GM18511 (cell line): ENCODE results near the gene ZNF598.
"Not testable (repeated sequence)": the region's sequence is repeated elsewhere in the genome, so short reads cannot be mapped to it uniquely, and the experiment has no call there.

ENCODE experiments used
- ATAC-seq: cut with Tn5 transposase; IDR thresholded peaks from one replicate; pipeline ENCODE4 v1.9.1; 2021; ENCODE audit warnings: mild to moderate bottlenecking, moderate library complexity; ENCODE audit not compliant: unreplicated experiment

The ZNF598 gene

GRCh38 chr16:1977875-1978268 is 31.7 kb downstream of the ZNF598 start:
- ATAC-seq, result no peak

DNA sequence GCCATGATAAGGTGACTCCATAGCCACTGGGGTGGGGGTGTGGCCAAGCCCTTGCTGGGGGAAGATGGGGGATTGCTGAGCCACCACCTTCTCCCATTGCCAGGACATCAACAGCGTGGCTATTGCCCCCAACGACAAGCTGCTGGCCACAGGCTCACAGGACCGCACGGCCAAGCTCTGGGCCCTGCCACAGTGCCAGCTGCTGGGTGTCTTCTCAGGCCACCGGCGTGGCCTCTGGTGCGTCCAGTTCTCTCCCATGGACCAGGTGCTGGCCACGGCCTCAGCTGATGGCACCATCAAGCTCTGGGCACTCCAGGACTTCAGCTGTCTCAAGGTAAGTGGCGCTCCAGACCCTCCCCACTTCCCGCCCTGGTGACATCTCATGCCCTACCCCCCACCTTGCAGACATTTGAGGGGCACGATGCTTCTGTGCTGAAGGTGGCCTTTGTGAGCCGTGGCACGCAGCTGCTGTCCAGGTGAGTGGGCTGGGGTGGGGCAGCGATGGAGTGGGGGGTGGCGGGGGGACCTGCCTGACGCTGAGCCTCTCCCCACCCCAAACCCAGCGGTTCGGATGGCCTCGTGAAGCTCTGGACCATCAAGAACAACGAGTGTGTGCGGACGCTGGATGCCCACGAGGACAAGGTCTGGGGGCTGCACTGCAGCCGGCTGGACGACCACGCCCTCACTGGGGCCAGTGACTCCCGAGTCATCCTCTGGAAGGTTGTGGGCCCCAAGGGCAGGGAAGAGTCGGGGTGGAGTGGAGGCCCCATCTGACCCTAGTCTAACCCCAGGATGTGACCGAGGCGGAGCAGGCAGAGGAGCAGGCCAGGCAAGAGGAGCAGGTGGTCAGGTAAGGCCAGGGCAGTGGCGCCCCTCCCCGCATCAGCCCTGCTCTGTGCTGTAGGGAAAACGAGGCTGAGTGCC is 32.4 kb downstream of the ZNF598 start:
- no peak for ATAC-seq

DNA sequence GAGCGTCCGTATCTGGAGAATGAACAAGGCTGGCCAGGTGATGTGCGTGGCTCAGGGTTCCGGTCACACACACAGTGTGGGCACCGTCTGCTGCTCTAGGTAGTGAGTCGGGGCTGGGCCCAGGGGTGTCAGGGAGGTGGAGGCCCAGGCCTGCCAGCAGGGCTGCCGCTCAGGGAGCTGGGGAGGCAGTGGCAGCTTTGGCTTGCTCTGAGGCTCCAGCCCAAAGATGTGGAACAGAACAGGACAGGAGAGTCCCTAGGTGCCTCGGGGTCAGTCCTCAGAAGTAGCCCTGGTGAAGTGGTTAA is 33.5 kb downstream of the ZNF598 start:
- ATAC-seq, result no peak

DNA sequence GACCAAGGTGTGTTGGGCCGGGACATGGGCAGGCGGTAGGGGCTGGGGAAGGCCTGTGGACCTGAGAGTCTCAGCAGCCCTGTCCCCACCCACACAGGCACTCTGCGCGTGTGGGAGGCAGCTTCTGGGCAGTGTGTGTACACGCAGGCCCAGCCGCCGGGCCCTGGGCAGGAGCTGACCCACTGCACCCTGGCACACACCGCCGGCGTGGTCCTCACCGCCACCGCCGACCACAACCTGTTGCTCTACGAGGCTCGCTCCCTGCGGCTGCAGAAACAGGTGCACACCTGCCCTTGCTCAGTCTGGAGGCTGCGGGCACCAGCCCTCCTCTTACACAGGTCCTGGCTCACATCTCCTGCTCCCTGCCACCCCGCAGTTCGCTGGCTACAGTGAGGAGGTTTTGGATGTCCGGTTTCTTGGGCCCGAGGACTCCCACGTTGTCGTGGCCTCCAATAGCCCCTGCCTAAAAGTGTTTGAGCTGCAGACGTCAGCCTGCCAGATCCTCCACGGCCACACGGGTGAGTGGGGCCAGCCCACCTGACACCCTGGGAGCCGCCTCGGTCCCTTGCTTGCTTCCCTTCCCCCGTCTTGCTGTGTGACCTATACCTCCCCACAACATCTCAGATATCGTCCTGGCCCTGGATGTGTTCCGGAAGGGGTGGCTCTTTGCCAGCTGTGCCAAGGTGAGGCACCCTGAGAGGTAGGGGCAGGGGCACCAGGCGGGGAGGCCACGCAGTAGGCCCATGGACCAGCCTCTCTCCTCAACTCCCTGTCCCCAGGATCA is 34.0 kb downstream of the ZNF598 start:
- ATAC-seq, result no peak

- no peak for ATAC-seq
Observed at GRCh38 chr16:1974157-1975070, 35.2 kb downstream of the ZNF598 start.

GRCh38 chr16:1973461-1974156 is 36.0 kb downstream of the ZNF598 start:
- no peak for ATAC-seq

GRCh38 chr16:1972490-1972877 is 37.1 kb downstream of the ZNF598 start:
- ATAC-seq, result peak; percentile 4

DNA sequence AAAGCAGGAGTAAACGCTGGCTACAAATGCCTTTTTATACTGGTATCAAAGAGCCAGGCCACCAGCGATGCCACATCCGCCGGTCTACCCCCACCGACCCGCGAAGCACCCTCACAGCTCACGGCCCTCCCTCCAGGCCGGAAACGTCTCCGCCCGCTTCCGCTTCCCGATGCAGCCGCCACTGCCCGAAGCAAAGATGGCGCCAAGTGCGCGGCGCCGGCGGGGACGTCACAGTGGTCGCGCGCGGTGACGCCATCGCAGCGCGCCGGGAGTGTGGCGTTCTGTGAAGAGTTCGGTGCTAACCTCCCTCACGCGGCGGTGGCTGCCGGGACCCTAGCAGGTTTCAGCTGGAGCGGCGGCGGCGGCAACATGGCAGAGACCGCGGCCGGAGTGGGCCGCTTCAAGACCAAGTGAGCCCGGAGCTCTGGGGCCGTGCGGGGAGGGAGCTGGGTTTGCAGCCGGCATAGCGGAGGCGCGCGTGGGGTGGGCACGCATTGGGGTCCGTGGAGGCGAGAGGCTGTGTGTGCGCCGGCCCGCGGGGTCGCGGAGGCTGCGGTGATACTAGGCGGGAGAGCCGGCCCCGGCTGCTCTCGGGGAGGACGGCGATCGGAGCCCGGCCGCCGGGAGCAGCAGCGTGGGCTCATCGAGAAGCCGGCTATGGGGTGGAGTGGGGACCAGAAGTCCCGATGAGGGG is 37.7 kb downstream of the ZNF598 start, which contains the start of gene TBL3:
Gene TBL3, plus strand, starts transcription at position 258 of the 694 bp plus-strand sequence. Its CDS starts 112 bp downstream, at position 370.
- ATAC-seq, result peak; percentile 91

- ATAC-seq, result no peak
Observed at GRCh38 chr16:1968146-1968953, 41.3 kb downstream of the ZNF598 start.

GRCh38 chr16:1966460-1966859 is 43.2 kb downstream of the ZNF598 start, which contains the start of gene RNF151:
RNF151 (plus strand) TSS chr16:1966856; CDS start chr16:1966882, 26 bp downstream.
- no peak for ATAC-seq

GRCh38 chr16:1965396-1966001 is 44.1 kb downstream of the ZNF598 start:
- ATAC-seq, result no peak

GRCh38 chr16:1964506-1965395 is 44.9 kb downstream of the ZNF598 start, which contains the start of gene RPS2:
RPS2 (minus strand) TSS chr16:1964826; CDS start chr16:1964625, 201 bp downstream.
- ATAC-seq, result peak; percentile 80

DNA sequence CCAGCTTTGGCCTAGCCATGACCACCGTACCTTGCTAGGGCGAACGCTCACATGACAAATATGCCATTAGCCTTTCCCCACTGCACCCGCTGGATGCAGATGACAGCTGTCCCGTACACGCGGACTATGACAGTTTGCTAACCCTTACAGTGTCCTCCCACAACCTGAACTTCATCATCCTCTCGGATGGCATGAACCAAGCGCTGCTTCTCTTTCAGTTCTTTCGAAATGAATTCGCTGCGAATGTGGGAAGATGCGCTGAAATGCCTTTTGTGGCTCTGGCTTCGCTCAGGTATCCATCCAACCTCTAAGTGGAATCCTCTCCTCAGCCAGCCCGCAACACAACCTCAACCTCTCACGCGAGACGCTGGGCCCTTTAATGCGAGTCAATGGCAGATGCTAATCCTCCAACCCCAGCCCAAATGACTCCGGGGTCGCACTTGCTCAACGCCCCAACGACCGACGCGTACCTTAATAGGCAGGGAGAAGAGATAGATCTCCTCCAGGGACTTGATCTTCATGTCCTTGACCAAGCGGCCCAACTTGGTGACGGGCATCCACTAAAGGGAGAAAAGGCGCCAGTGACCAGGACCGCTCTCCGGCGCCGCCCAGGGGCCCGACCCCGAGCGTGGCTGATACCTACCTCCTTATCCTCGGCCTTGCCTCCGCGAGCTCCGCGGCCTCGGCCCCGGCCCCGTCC is 45.7 kb downstream of the ZNF598 start:
- peak; percentile 15 for ATAC-seq

GRCh38 chr16:1962161-1963153 is 47.2 kb downstream of the ZNF598 start:
- ATAC-seq, result not testable (repeated sequence)

- ATAC-seq, result no peak
Observed at GRCh38 chr16:1961651-1962067, 48.0 kb downstream of the ZNF598 start.
